Glomerular endothelial cell (primary cell): ENCODE measurements around the gene ZNF497. TPM values are rescaled to one million over a fixed set of nuclear protein-coding genes. Genes with fewer than 3 reads are reported as not detected.
"Not testable (repeated sequence)": the region's sequence is repeated elsewhere in the genome, so short reads cannot be mapped to it uniquely, and the experiment has no call there.

ENCODE experiments used
- DNase-seq: peaks from one replicate; pipeline ENCODE4 v3.0.0-alpha.2; 2011; ENCODE audit warnings: low read depth, low spot score; ENCODE audit errors: extremely low read depth
- total RNA-seq: library from RNA; depleted of rRNA; stranded (reverse); fragments of >200 nt; gene quantifications from 2 replicates; pipeline ENCODE4 v1.2.3, GENCODE V29; 2015

ZNF497 gene
- total RNA-seq, 1 donor from 2014 or later = 1.2 TPM

DNA sequence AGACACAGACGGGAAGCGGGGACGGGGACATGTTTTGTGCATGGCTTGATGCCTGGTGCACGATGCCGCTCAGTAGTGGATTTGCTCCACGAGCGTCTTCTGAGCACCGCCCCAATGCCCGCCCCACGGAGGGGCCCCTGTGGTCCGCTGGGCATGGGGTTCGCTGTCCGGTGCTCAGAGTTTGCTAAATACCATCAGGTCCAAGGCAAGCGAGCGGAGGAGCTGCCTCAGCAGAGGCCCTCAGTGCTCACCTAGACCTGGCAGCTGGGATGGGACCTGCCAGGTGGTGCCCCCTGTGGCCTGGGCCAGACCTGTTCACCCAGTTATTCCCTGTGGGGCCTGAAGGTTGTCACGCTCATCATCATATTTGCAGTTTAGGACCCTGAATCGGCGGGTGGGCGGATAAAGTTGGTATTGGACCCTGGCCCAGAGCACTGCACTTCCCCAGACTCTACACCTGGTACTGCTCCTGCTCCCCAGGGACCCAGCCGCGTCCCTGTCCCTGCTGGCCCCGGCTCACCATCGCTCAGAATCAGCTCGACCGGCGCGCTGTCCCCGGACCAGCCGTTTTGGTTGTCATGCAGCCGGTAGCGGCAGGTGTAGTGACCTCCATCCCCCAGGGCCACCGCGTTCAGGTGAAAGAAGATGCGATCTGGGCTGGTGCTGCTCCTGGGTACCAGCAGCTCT is 11.5 kb downstream of the ZNF497 start:
- DNase-seq = no peak

DNA sequence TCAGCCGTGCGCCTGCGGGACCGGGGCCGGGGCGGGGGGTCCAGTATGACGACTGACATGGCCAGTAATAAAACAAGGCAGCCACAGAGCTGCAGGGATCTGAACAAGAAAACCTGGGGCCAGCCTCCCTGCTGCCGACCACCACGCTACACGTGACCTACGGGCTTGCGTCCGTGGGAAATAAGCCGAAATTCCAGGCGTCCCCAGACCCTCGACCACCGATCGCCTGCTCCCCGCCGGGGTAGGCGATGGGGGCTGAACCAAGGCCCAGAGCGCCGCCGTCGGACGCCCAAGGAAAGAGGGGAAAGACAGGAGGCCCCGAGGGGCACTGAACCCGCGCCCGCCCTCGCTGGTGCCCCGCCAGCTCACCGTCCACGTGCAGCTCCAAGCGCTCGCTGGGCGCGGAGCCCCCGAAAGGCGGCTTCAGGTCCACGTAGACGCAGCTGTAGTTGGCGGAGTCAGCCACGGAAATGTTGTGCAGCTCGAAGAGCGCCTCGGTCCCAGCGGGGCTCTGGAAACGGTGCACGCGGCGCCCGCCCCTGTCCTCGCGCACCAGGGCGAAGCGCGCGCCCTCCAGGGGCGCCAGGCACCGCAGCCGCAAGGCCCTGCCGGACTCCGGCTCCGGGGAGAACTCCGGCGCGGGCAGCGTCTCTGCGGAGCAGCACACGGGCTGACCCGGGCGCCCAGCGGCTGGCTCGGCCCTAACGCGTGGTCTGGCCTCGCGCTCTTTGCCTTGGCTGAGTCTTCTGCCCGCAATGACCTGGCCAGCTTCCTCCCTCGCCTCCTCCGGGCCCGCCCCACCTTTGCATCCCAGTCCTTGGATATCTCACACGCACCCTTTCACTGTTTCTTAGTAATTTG is 12.3 kb downstream of the ZNF497 start:
- DNase-seq = no peak

DNA sequence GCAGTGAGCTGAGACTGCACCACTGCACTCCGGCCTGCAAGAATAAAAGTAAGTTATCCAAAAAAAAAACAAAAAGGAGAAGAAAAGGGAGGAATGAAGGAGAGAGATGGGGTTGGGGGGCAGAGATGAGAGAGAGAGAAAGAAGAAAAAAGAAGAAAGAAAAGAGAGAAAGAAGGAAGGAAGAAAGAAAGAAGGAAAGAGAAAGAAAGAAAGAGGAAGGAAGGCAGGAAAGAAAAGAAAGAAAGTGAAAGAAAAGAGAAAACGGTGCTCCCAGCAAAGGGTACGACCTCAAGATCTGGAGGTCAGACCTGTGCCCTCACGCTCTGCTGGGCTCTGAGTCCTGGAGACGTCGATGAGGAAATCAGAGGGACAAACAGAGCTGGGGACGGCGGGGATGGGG is 13.0 kb downstream of the ZNF497 start:
- no peak for DNase-seq

DNA sequence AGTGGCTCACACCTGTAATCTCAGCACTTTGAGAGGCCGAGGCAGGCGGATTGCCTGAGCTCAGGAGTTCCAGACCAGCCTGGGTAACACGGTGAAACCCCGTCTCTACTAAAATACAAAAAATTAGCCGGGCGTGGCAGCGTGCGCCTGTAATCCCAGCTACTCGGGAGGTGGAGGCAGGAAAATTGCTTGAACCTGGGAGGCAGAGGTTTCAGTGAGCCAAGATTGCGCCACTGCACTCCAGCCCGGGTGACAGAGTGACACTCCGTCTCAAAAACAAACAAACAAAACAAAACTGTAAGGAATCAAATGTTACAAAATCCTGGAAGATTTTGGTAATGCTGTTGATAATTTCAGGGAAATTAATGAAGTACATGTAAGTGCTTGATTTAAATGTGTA is 14.5 kb downstream of the ZNF497 start:
- not testable (repeated sequence) for DNase-seq

DNA sequence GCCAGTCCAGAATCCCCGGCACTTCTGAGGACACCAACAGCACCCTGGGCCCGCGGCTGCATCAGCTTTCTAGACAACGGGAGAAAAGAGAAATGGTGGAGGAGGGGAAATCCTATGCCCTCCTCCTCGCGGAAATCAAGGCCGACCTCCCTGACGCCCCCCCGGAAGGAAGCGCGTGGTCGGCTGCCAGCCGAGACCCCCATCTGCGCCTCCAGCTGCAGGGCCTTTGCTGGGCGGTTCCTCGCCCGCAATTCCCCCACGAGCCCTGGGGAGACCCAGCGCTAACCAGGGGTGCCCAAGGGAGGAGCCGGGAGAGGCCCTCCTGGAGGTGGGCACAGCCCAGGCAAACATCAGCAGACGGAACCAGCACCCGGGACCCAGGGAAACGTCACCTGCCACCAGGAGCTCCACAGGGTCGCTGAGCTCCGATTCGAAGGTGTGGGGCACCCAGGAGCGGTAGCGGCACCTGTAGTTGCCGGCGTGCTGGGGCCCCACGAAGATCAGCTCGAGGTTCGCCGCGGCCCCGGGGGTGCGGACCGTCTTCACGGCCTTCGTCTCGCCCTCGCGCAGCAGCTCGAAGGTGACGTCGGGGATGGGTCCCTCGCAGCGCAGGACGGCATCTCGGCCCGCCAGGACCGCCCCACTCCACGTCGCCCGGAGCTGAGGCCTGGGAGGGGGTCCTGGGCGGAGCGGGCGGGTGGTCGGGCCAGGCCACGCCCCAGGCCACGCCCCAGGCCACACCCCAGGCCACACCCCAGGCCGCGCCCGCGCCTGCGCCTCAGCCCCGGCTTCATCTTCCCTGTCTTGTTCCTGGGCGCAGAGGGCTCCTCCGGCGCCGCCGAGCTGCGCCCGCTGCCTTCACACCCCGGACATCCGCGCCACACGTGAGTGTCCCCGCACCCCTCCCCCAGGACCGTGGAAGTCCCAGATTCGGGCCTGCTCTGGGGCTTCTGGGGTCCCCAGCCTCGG is 15.3 kb downstream of the ZNF497 start:
- DNase-seq = no peak

DNA sequence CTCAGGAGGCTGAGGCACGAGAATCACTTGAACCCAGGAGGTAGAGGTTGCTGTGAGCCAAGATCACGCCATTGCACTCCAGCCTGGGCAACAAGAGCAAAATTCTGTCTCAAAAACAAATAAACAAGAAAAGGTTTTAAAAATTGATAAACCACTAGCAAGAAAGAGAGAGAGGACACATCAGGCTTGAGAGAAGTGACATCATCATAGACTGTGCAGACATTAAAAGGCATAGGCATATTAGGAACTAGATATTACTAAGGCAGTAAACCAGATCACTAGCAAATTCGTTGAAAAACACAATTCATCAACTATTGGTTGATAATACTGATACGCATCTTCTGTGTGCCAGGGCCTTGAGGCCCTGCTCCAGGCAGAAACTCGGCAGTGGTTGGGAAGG is 17.0 kb downstream of the ZNF497 start:
- no peak for DNase-seq

DNA sequence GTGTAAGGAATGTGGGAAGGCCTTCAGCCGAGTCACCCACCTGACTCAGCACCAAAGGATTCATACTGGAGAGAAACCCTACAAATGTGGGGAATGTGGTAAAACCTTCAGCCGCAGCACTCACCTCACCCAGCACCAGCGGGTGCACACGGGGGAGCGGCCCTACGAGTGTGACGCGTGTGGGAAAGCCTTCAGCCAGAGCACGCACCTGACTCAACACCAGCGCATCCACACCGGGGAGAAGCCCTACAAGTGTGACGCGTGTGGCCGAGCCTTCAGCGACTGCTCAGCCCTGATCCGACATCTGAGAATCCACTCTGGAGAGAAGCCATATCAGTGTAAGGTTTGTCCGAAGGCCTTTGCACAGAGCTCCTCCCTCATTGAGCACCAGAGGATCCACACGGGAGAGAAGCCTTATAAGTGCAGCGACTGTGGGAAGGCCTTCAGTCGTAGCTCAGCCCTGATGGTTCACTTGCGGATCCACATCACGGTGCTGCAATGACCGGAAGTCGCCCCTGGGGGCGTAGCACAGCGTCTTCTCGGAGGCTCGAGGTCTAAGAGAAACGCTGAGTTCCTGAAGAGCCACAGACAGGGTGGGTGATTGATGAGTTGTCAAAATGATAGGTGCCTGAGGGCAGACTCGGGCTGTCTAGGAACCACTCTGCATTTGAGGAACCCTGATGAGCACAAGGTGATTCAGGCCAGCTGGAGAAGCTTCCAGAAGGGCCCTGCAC is 23.6 kb downstream of the ZNF497 start:
- DNase-seq = no peak

DNA sequence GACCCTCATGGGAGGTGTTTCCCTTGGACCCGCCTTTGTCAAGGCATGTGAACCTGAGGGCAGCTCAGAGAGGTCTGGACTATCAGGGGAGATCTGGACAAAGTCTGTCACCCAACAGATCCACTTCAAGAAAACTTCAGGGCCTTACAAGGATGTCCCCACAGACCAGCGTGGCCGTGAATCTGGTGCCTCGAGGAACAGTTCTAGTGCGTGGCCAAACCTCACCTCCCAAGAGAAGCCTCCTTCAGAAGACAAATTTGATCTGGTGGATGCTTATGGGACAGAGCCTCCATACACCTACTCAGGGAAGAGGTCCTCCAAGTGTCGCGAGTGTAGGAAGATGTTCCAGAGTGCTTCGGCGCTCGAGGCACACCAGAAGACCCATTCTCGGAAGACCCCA is 24.2 kb downstream of the ZNF497 start:
- no peak for DNase-seq

DNA sequence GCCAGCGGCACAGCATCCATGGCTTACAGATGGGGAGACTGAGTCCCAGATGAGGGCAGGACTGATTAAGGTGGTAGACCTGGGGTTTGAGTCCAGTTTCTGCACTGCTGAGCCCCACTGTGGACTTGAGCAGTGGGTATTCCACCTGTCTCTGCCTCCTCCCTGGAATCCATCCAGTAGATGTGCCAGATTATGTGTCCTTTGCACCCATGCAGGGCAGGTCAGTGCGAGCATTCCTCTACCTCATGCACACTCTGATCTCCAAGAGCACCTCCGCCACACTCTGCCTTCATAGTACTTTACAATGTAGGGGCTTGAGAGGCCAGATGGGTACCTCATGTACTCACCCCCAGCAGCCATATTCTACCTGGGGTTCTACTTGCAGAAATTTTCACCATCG is 25.7 kb downstream of the ZNF497 start:
- no peak for DNase-seq

DNA sequence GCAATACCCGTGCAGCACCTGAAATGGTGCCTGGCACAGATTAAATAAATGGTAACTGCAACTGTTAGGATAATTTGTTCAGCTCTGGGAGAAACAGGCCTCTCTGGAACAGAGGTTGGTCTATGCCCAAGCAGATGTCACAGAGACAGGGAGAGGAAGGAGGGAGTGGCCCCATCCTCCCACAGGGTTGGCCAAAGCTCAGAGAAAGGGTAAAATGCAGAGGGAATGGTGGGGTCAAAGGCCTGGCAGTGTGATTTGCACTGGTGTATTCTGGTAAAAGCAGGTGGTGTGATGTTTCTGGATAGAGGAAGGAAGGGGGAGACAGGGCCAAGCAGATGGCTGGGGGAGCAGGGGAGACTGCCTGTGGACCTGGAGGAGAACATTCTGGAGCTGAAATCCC is 26.3 kb downstream of the ZNF497 start:
- DNase-seq = no peak

DNA sequence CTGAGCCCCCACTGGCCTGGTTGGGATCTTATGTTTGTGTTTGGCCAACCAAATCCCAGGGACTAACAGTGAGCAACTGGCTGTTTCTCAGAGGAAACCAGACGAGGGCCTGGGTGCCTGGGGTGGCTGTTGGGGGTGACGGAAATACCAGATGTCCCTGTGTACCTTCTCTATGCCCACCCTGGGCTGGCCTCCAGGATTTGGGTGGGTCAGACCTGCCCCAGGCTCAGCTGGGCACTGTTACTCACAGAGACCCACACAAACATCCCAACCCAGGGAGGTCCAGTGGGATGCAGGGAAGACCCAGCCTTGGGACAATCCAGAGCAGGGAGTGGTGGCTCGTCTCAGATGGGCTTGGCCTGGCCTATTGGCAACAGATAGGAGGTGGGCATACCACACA is 26.9 kb downstream of the ZNF497 start:
- DNase-seq = no peak

DNA sequence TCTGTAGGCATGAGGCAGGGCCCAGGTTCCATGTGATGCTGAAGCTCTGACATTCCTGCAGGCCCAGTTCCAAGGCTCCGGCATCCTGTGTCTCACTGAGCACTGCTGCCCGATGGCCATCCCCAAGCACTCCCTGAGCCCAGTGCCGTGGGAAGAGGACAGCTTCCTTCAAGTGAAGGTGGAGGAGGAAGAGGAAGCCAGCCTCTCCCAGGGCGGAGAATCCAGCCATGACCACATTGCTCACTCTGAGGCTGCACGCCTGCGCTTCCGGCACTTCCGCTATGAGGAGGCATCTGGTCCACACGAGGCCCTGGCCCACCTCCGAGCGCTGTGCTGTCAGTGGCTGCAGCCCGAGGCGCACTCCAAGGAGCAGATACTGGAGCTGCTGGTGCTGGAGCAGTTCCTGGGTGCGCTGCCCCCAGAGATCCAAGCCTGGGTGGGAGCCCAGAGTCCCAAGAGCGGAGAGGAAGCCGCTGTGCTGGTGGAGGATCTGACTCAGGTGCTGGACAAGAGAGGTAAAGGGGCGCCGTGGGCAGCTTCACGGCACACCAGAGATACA is 27.8 kb downstream of the ZNF497 start:
- no peak for DNase-seq

DNA sequence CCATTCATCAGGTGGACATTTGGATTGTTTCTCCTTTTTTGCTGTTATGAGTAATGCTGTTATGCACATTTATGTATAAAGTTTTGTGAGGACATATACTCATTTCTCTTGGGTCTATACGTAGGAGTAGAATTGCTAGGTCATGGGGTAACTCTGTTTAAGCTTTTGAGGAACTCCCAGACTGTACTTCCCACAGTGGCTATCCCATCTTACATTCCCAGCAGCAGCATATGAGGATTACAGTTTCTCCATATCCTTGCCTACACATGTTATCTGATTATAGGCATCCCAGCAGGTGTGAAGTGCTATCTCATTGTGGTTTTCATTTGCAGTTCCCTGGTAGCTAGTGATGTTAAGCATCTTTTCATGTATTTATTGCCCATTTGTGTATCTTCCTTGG is 29.9 kb downstream of the ZNF497 start:
- DNase-seq = no peak

DNA sequence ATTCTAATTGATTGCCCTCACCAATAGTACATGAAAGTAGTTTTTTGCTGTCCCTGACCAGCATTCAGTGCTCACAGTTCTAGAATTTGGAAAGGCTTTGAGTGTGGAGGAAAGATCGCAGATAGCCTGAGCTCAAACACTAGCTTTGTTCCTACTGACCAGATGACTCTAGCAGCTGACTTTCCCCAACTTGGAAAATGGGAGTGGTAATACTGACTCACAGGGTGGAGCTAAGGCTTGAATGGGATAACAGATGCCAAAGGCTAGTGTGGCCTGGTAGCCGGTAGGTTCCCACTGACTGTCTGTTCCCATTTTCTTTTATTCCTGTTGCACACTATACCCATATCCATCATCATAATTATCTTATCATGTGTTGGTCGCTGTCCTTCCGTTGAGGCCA is 32.1 kb downstream of the ZNF497 start:
- no peak for DNase-seq

DNA sequence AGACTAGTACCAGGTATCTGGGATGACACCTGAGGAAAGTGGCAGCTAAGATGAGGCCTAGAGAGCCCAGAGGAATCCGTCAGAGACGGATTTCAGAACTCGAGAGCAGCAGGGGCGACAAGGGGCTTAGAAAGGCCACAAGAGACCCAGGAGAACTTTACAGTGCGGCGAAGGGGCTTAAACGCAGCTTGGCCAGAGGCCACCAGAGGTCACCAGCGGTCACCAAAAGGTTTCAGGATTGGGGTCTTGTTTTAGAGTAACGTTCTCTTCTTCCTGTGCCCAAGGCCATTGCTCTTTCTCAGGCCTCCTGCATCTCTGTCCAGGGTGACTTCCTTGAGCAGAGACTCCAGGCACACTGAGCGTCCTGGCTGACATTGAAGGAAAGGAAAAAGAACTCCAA is 33.6 kb downstream of the ZNF497 start:
- DNase-seq = no peak

DNA sequence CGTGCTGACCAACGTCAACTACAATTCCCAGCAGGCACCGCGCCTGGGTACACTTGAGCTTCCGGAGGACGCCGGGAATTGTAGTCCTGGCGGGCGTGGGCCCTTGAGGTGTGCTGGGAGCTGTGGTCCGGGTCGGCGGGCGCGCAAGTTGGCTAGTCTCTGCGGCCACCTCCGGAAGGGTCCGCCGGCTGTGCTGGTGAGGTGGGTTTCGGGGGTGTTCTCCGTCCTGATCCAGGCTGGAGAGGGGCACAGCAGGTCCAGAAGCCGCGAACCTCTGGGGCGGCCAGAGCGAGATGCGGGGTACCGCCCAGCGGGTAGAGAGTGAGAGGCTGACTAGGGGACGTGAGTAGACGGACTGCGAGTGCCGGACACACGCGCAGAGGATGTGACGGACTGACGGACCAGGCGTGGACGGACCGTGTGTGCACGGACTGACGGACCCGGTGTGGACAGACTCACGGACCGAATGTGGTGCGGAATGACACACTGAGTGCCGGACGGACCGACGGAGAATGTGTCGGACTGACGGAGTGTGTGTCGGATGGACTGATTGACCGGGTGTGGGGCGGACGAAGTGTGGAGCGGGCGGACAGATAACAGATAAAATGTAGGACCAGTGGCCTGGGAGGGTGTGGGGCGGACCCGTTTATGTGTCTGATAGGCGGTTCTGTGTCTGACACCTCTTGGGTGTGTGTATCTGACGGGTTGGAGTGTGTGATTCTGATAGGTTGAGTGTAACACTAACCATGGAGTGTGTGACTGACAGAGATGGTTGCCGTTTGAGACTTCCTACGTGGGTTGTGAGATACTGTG is 35.4 kb downstream of the ZNF497 start, which contains the start of gene ZSCAN22:
Gene ZSCAN22 (plus strand): TSS at position 81 of the 813 bp plus-strand sequence. CDS start 7,809 bp downstream, outside the sequence.
- peak; percentile 77 for DNase-seq

DNA sequence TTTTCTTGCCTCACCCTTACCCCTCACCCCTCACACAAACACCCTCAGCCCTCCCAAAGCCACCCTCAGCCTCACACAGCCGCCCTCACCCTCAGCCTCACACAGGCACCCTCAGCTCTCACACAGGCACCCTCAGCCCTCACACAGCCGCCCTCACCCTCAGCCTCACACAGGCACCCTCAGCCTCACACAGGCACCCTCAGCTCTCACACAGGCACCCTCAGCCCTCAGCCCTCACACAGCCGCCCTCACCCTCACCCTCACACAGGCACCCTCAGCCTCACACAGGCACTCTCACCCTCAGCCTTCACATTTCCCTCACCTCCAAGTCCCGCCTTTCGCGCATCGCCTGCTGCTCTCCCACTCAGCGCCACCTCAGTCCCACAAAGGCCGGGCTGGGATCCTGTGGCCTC is 36.0 kb downstream of the ZNF497 start:
- no peak for DNase-seq

DNA sequence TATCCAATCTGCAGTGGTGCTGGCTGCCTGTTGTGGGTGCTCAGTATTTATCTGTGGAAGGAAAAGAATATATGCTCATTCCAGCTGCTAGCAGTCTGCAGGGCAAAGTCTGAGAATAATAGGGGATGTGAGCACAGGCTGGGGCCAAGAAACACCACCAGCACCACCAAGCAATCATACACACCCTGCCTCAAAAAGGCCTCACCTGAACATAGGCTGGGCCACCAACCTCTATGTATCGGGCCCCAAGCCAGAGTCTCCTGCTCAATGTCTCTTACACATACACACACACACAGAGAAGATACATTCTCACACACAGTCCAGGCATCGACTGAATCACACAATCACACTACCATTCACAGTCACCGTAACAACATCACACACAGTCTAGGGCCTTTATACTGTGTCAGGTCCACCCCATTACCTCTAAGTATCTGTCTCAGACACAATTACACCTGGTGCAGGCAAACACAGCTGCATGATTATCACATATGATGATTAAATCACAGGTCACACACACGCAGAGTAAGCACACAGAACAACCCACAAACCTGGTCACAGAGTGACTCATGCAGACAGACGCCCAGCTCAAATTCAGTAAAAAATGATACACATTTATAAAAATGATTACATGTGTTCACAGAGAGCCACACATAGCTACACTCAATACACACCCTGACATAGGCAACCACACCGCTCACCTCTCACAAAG is 37.1 kb downstream of the ZNF497 start:
- no peak for DNase-seq

DNA sequence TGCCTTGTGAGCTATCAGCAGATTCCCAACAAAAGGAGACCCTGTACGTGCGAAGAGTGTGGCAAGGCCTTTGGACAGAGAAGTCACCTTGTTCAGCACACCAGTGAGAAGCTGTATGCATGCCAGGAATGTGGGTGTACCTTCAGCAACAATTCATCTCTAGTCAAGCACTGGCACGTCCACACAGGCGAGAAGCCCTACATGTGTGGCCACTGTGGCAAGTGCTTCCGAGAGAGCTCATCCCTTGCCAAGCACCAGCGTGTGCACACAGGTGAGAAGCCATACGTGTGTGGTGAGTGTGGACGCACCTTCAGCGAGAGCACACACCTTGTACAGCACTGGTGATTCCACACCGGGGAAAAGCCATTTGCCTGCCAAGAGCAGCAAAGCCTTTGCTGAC is 43.3 kb downstream of the ZNF497 start:
- DNase-seq = no peak
